SU-DHL-6 (cell line): ENCODE data around the gene RALGDS.

Experiments used
- H2AFZ ChIP-seq: fragments of 200-600 bp; sonication (generic); 2 replicates; pipeline ENCODE4 v1.6.1; 2014; ENCODE audit warnings: low read depth, mild to moderate bottlenecking, moderate library complexity, mixed read lengths, antibody characterized with exemption, low read length; ENCODE audit not compliant: severe bottlenecking
- H3F3A ChIP-seq: fragments of 200-600 bp; shearing (Covaris generic); 2 replicates; pipeline ENCODE4 v1.6.0; 2016; ENCODE audit warnings: antibody characterized with exemption, mild to moderate bottlenecking; ENCODE audit not compliant: insufficient read depth
- H3K27ac ChIP-seq: fragments of 200-600 bp; sonication (generic); 2 replicates; pipeline ENCODE4 v1.5.1; 2016; ENCODE audit warnings: low read depth, mild to moderate bottlenecking, low read length, moderate library complexity, mixed read lengths
- H3K27me3 ChIP-seq: fragments of 200-600 bp; sonication (generic), shearing (Covaris generic); 2 replicates; pipeline ENCODE4 v1.6.0; 2014; ENCODE audit warnings: mild to moderate bottlenecking, low read length
- H3K36me3 ChIP-seq: fragments of 200-600 bp; sonication (generic); 2 replicates; pipeline ENCODE4 v1.6.1; 2014; ENCODE audit warnings: mild to moderate bottlenecking, low read length, mixed read lengths
- H3K4me2 ChIP-seq: fragments of 300-600, 200-600 bp; shearing (Covaris generic), sonication (generic); 2 replicates; pipeline ENCODE4 v1.6.0; 2014; ENCODE audit warnings: low read length, low read depth, mild to moderate bottlenecking; ENCODE audit not compliant: poor library complexity, severe bottlenecking
- H3K4me3 ChIP-seq: fragments of 200-600 bp; sonication (generic); 2 replicates; pipeline ENCODE4 v1.5.1; 2014; ENCODE audit warnings: antibody characterized with exemption, low read length, mild to moderate bottlenecking, mixed read lengths; ENCODE audit not compliant: insufficient read depth, poor library complexity, severe bottlenecking
- H3K79me2 ChIP-seq: fragments of 200-600 bp; sonication (generic); 2 replicates; pipeline ENCODE4 v1.6.1; 2014; ENCODE audit warnings: mild to moderate bottlenecking, low read length, moderate library complexity; ENCODE audit not compliant: insufficient read depth
- H3K9ac ChIP-seq: fragments of 200-600 bp; sonication (generic); 2 replicates; pipeline ENCODE4 v1.7.0; 2014; ENCODE audit warnings: mild to moderate bottlenecking, low read length
- H3K9me2 ChIP-seq: fragments of 200-600 bp; sonication (generic); replicated peaks from 2 replicates; pipeline ENCODE4 v1.6.1; 2014; ENCODE audit warnings: low read length; ENCODE audit not compliant: insufficient read depth
- H3K9me3 ChIP-seq: fragments of 200-600 bp; sonication (generic); 2 replicates; pipeline ENCODE4 v1.6.1; 2014; ENCODE audit warnings: low read length, mixed read lengths; ENCODE audit not compliant: insufficient read depth
- H4K20me1 ChIP-seq: fragments of 200-600 bp; sonication (generic); 2 replicates; pipeline ENCODE4 v1.6.1; 2014; ENCODE audit warnings: low read depth, mild to moderate bottlenecking, antibody characterized with exemption, low read length, moderate library complexity, mixed read lengths
- CTCF ChIP-seq: fragments of 200-600 bp; sonication (generic); IDR thresholded peaks from one replicate; pipeline ENCODE4 v1.5.1; 2017; ENCODE audit warnings: antibody characterized with exemption, mild to moderate bottlenecking, low read length, moderate library complexity; ENCODE audit not compliant: insufficient read depth, poor library complexity, severe bottlenecking
- EZH2phosphoT487 ChIP-seq: fragments of 200-600 bp; sonication (generic), shearing (Covaris generic); conservative IDR thresholded peaks from 2 replicates; pipeline ENCODE4 v1.6.1; 2018; ENCODE audit warnings: mild to moderate bottlenecking, antibody characterized with exemption, low read length, moderate library complexity, mixed read lengths

Gene RALGDS

GRCh38 chr9:133163504-133164172 lies 42.6 kb upstream of the RALGDS start, which contains the start of gene GBGT1:
GBGT1 (minus strand) TSS chr9:133163914; CDS start chr9:133162412, 1,502 bp downstream.
- Histone ChIP-seq H3F3A (no peaks in the 10 kb centered on the region), H3K27ac (no peak within 1 kb of the TSS), H3K9me3 (no peaks in the 10 kb centered on the region), H3K9ac (no peak within 1 kb of the TSS), H3K36me3 (no peaks in the 10 kb centered on the region), H2AFZ (no peak within 1 kb of the TSS), H3K4me3 (no peak within 1 kb of the TSS), H3K27me3 (no peaks in the 10 kb centered on the region), H3K4me2 (peak within 1 kb of the TSS; percentile 34), H4K20me1 (no peaks in the 10 kb centered on the region), H3K9me2 (no peaks in the 10 kb centered on the region), H3K79me2 (no peaks in the 10 kb centered on the region)
- TF ChIP-seq CTCF = no peak
- no peak for TF ChIP-seq EZH2phosphoT487

GRCh38 chr9:133162861-133163503 lies 41.9 kb upstream of the RALGDS start:
- no peaks in the 10 kb centered on the region for H3K79me2 ChIP-seq
- no peak overlapping the region for H3K4me2 ChIP-seq
- H3K27ac ChIP-seq = no peak overlapping the region
- no peaks in the 10 kb centered on the region for H3K36me3 ChIP-seq
- no peak overlapping the region for H3K9ac ChIP-seq
- H3K4me3 ChIP-seq = no peak overlapping the region
- no peak for TF ChIP-seq CTCF
- TF ChIP-seq EZH2phosphoT487 = no peak
- H3K9me2 ChIP-seq = no peaks in the 10 kb centered on the region
- no peak overlapping the region for H2AFZ ChIP-seq
- H4K20me1 ChIP-seq = no peaks in the 10 kb centered on the region
- H3K9me3 ChIP-seq = no peaks in the 10 kb centered on the region
- H3F3A ChIP-seq = no peaks in the 10 kb centered on the region
- H3K27me3 ChIP-seq = no peaks in the 10 kb centered on the region

GRCh38 chr9:133161547-133161950 lies 40.5 kb upstream of the RALGDS start:
- Histone ChIP-seq H2AFZ (no peak overlapping the region), H3K27ac (no peak overlapping the region), H3K9ac (no peak overlapping the region), H3K9me2 (no peaks in the 10 kb centered on the region), H3F3A (no peaks in the 10 kb centered on the region), H3K27me3 (no peaks in the 10 kb centered on the region), H3K4me2 (no peak overlapping the region), H3K36me3 (no peaks in the 10 kb centered on the region), H3K4me3 (no peak overlapping the region), H4K20me1 (no peaks in the 10 kb centered on the region), H3K9me3 (no peaks in the 10 kb centered on the region), H3K79me2 (no peaks in the 10 kb centered on the region)
- TF ChIP-seq CTCF (no peak), EZH2phosphoT487 (no peak)
